K562 (cell line): Measurements from ENCODE around the gene CLPSL1. TPM values are rescaled to one million over a fixed set of nuclear protein-coding genes. Genes with fewer than 3 reads are reported as not detected.

ENCODE experiments used
- ATAC-seq: fragments of 200-7000 bp; cut with Tn5 transposase; 3 replicates; pipeline ENCODE4 v1.9.1; 2020; ENCODE audit warnings: moderate library complexity
- BruUV-seq: library from RNA; stranded (reverse); fragments of 400-500 nt; replicated peaks from 2 replicates; lab custom pipeline; 2021; lab: Mats Ljungman, UMichigan
- CTCF ChIA-PET: fragments of 300-600 bp; formaldehyde crosslinking; extraction: SDS; loops from one replicate; lab custom pipeline; 2021; ENCODE audit warnings: low intra/inter-chr PET ratio; lab: Yijun Ruan, JAX
- POLR2A ChIA-PET: fragments of 300-600, 350-650 bp; sonication (Branson Sonifier 250); formaldehyde crosslinking; extraction: SDS; loops from one replicate; lab custom pipeline; 2021; ENCODE audit warnings: antibody characterized with exemption, inconsistent platforms; lab: Yijun Ruan, JAX
- DNase-seq, 4 experiments: peaks; one replicate each; pipeline versions ENCODE4 v3.0.0 to v3.0.0-alpha.2; 2011 to 2018; ENCODE audit warnings: low spot score in 3 of 4, mixed read lengths in 3 of 4; ENCODE audit errors: extremely low read depth in 1 of 4
- FAIRE-seq: peaks from 2 replicates; lab custom pipeline; 2011; peaks lifted over from hg19 to GRCh38; lab: Jason Lieb, UNC
- H2AFZ ChIP-seq: 2 replicates; pipeline ENCODE4 v1.6.0; 2011; ENCODE audit warnings: low read depth, low read length, control low read depth, inconsistent platforms
- H3K27ac ChIP-seq: fragments of 200-600 bp; 3 replicates; pipeline ENCODE4 v1.8.0; 2011; ENCODE audit warnings: low read depth, mild to moderate bottlenecking, control low read depth, inconsistent platforms, low read length, moderate library complexity, mixed read lengths; ENCODE audit errors: extremely low read depth
- H3K27me3 ChIP-seq, 2 experiments: fragments of 300-600 bp in 1 of 2; 2 replicates in 1 of 2; 3 replicates in 1 of 2; pipeline versions ENCODE4 v1.6.0 to v1.8.0; 2011; ENCODE audit warnings: inconsistent platforms in 2 of 2, low read length in 2 of 2, mild to moderate bottlenecking in 1 of 2, mixed read lengths in 1 of 2, moderate library complexity in 1 of 2; ENCODE audit not compliant: control insufficient read depth in 2 of 2, insufficient read depth in 2 of 2
- H3K36me3 ChIP-seq: fragments of 300-600 bp; 3 replicates; pipeline ENCODE4 v1.8.0; 2011; ENCODE audit warnings: mild to moderate bottlenecking, low read length, inconsistent platforms; ENCODE audit not compliant: control insufficient read depth, insufficient read depth
- H3K4me1 ChIP-seq, 2 experiments: fragments of 200-600 bp in 1 of 2; replicated peaks in 1 of 2; 2 replicates in 1 of 2; 3 replicates in 1 of 2; pipeline versions ENCODE4 v1.5.1 to v1.8.0; 2011; ENCODE audit warnings: inconsistent platforms in 2 of 2, low read length in 2 of 2, mild to moderate bottlenecking in 1 of 2, mixed read lengths in 1 of 2, moderate library complexity in 1 of 2; ENCODE audit not compliant: control insufficient read depth in 2 of 2, insufficient read depth in 2 of 2
- H3K4me2 ChIP-seq: 2 replicates; pipeline ENCODE4 v1.6.1; 2011; ENCODE audit warnings: low read length, control low read depth, inconsistent platforms, mixed read lengths; ENCODE audit not compliant: insufficient read depth
- H3K4me3 ChIP-seq: fragments of 200-600 bp; sonication (generic), shearing (Covaris generic); 2 replicates; pipeline ENCODE4 v1.5.1; 2016; ENCODE audit warnings: control low read depth, inconsistent platforms
- H3K79me2 ChIP-seq: fragments of 200-600 bp; 3 replicates; pipeline ENCODE4 v1.8.0; 2011; ENCODE audit warnings: low read length, inconsistent platforms; ENCODE audit not compliant: control insufficient read depth, insufficient read depth
- H3K9ac ChIP-seq, 2 experiments: 2 replicates each; pipeline versions ENCODE4 v1.6.0 to v1.6.1; 2011; ENCODE audit warnings: low read depth in 2 of 2, low read length in 2 of 2, control low read depth in 1 of 2, inconsistent platforms in 1 of 2, mild to moderate bottlenecking in 1 of 2, mixed read lengths in 1 of 2; ENCODE audit not compliant: insufficient read depth in 1 of 2
- H3K9me1 ChIP-seq: one replicate; pipeline ENCODE4 v1.6.0; 2011; ENCODE audit warnings: inconsistent platforms, mild to moderate bottlenecking, low read length, moderate library complexity; ENCODE audit not compliant: control insufficient read depth, insufficient read depth
- H3K9me3 ChIP-seq: replicated peaks from 2 replicates; pipeline ENCODE4 v1.5.1; 2011; ENCODE audit warnings: low read depth, low read length, inconsistent platforms; ENCODE audit not compliant: control insufficient read depth, insufficient read depth
- H4K20me1 ChIP-seq: replicated peaks from 2 replicates; pipeline ENCODE4 v1.6.1; 2011; ENCODE audit warnings: low read length, inconsistent platforms, mixed read lengths; ENCODE audit not compliant: control insufficient read depth, insufficient read depth
- CEBPG ChIP-seq, 3 experiments: fragments of 200-800 bp in 1 of 3; sonication (Bioruptor generic) in 1 of 3; sonication (generic) in 1 of 3; formaldehyde crosslinking in 1 of 3; IDR thresholded peaks in 2 of 3; conservative IDR thresholded peaks in 1 of 3; 2 replicates each; pipeline versions ENCODE4 v1.6.1 to v1.8.0; 2016 to 2022; ENCODE audit warnings: missing compliant biosample characterization in 2 of 3, missing genetic modification characterization in 2 of 3, mild to moderate bottlenecking in 1 of 3, missing genetic modification reagents in 1 of 3
- WGBS: fragments of 100-300 bp; shearing (Covaris generic); methylation state at CpG from one replicate; pipeline ENCODE4 v1.1.6; 2016; ENCODE audit warnings: low coverage, mixed read lengths; ENCODE audit not compliant: insufficient coverage; ENCODE audit errors: missing lambda C conversion rate; 5-methylcytosine and 5-hydroxymethylcytosine counted together
- in situ Hi-C: fragments of 300-500 bp; cut with MboI; formaldehyde crosslinking; loops from 4 replicates; pipeline ENCODE4 v1.15.0; 2018; ENCODE audit warnings: inconsistent platforms, mixed read lengths
- intact Hi-C: fragments of 100-400 bp; cut with micrococcal nuclease; formaldehyde crosslinking; loops from 2 replicates; pipeline ENCODE4 v1.14.2; 2022
- polyA plus RNA-seq, 8 experiments: library from polyadenylated mRNA; depleted of rRNA in 4 of 8; stranded (reverse) in 5 of 8; unstranded in 3 of 8; fragments of >200 nt; fragmentation: Nextera tagmentation in 2 of 8; fragmentation: Illumina TruSeq in 1 of 8; extraction: Ambion mirVana in 2 of 8; extraction: Trizol in 1 of 8; gene quantifications; 2 replicates each; pipeline versions ENCODE4 v1.2.1 to v1.2.3, GENCODE V29; 2011 to 2014; ENCODE audit warnings: inconsistent platforms in 1 of 8, missing spikeins in 1 of 8
- total RNA-seq, 7 experiments: library from RNA; depleted of rRNA in 6 of 7; stranded (reverse); fragments of >200 nt in 6 of 7; fragmentation: Illumina TruSeq in 2 of 7; extraction: Trizol in 2 of 7; gene quantifications; 2 replicates each; pipeline versions ENCODE4 v1.2.1 to v1.2.3, GENCODE V29; 2011 to 2021; ENCODE audit warnings: low replicate concordance in 1 of 7
- TF ChIP-seq, protein P1 (sequence below): sonication (generic); formaldehyde crosslinking; IDR thresholded peaks from 2 replicates; pipeline ENCODE4 v1.9.0; 2022; ENCODE audit warnings: mild to moderate bottlenecking, missing genetic modification reagents
- TF ChIP-seq, protein P2 (sequence below): fragments of 450-650 bp; formaldehyde crosslinking; IDR thresholded peaks from 2 replicates; pipeline ENCODE4 v1.4.0; 2022; ENCODE audit warnings: missing genetic modification characterization
- TF ChIP-seq, protein P3 (sequence below): fragments of 450-650 bp; IDR thresholded peaks from 2 replicates; pipeline ENCODE4 v1.7.1; 2018; ENCODE audit warnings: mild to moderate bottlenecking, low read depth; ENCODE audit not compliant: partially characterized antibody
- TF ChIP-seq, protein P4 (sequence below): fragments of 450-650 bp; IDR thresholded peaks from 2 replicates; pipeline ENCODE4 v1.6.1; 2016; ENCODE audit warnings: antibody characterized with exemption
- TF ChIP-seq, protein P5 (sequence below), 3 experiments: IDR thresholded peaks in 2 of 3; conservative IDR thresholded peaks in 1 of 3; 2 replicates each; pipeline ENCODE4 v1.5.1; 2011 to 2012; ENCODE audit warnings: low read length in 3 of 3, mild to moderate bottlenecking in 3 of 3, control low read depth in 2 of 3, improper control_type of control experiment in 1 of 3, inconsistent platforms in 1 of 3, low read depth in 1 of 3, mixed read lengths in 1 of 3, moderate library complexity in 1 of 3; ENCODE audit not compliant: insufficient read depth in 2 of 3

The CLPSL1 gene
- total and polyA plus RNA-seq, 9 of the 15 experiments (the other 6 are each of a cell fraction or from before 2014, with no cell fraction given) = not detected

DNA sequence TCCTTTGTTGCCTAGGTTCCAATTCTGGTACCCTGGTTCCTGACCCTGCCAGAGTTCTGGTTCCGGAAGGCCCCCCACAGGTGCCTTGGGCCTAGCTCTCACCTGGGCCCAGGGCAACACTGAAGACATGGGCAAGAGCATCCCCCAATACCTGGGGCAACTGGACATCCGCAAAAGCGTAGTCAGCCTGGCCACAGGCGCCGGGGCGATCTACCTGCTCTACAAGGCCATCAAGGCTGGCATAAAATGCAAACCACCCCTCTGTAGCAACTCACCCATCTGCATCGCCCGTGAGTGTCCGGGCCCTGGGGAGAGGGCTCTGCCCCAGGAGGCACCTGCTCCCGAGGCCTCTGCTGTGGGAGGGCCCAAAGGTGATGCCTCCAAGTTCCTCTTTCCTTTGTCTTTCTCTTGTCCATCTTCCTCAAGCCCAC, 43.8 kb upstream of the CLPSL1 start, which contains the start of gene ARMC12 (continued):
- TF ChIP-seq, protein P1, sequence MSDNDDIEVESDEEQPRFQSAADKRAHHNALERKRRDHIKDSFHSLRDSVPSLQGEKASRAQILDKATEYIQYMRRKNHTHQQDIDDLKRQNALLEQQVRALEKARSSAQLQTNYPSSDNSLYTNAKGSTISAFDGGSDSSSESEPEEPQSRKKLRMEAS (CRISPR knock-in tag) = 0 out of 2 replicates have a peak, but pooled peaks have one; percentile 30
- TF ChIP-seq, protein P2, sequence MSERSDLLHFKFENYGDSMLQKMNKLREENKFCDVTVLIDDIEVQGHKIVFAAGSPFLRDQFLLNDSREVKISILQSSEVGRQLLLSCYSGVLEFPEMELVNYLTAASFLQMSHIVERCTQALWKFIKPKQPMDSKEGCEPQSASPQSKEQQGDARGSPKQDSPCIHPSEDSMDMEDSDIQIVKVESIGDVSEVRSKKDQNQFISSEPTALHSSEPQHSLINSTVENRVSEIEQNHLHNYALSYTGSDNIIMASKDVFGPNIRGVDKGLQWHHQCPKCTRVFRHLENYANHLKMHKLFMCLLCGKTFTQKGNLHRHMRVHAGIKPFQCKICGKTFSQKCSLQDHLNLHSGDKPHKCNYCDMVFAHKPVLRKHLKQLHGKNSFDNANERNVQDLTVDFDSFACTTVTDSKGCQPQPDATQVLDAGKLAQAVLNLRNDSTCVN = no peak

DNA sequence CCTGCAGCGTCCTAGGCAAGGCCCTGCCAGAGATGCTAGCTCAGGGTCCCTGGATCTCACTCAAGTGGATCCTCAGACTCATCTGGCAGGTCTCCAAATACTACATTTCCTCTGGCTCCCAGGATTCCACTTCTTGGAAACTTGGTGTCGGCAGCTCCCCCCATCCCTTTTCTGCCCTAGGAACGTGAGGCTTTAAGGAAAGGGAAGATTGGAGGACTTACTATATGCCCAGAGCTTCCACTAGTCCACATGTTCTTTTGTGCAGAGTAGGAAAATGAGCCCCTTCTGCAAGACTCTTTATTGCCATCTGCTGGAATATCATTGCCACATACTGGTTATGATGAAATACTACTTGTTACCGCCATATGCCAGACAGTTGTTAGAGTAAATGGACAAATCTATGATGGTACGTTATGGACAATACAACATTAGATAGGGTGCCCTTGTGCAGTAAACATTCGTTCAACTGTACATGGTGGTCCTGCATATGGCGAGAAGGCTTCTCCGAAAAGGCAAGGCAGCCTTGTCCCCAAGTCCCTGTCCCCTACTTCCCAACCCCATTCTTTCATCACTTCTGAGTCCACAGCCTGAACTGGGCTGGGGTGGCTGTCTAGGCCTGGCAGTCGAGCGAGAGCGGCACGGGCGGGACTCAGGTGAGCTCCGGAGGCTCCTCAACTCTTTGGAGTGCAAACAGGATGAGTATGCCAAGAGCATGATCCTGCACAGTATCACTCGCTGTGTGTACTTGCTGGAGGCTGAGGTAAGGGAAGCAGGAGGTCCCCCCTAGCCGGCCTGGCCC, 43.2 kb upstream of the CLPSL1 start:
- BruUV-seq = no TSS peak
- 13% methylated on average over 16 of the region's 16 CpGs for WGBS
- FAIRE-seq (peak; percentile 85), DNase-seq (peak; percentile 72 to 83 (median 76)), ATAC-seq (peak; percentile 89)
- H3K4me2 ChIP-seq = peak overlapping the region; percentile 9; the same call in 1 of the 2 replicates
- intact Hi-C loops = loop anchor here (1.0 to 10.0 kb wide), 3 partner anchors 215 to 441 kb away; partner anchors contain the start of gene DEF6
- CTCF ChIA-PET = interaction anchor here (1.0 to 8.4 kb wide), 6 partner anchors 105 to 444 kb away, joined by 3 to 195 read pairs (median 8); partner anchors contain the start of gene DEF6
- in situ Hi-C loops = loop anchor here (5.0 kb wide), 3 partner anchors 155 to 440 kb away; partner anchors contain the start of gene DEF6
- POLR2A ChIA-PET = interaction anchor here (0.8 to 2.5 kb wide), 10 partner anchors 12 to 267 kb away, joined by 3 to 10 read pairs (median 4); no protein-coding TSS in a partner anchor
- H3K9me1 ChIP-seq = no peaks in the 10 kb centered on the region
- H3K36me3 ChIP-seq = no peaks in the 10 kb centered on the region
- H2AFZ ChIP-seq = peak overlapping the region; percentile 76
- H3K4me3 ChIP-seq = no peak overlapping the region
- H3K4me1 ChIP-seq = peaks cover 12 to 14% of the 10 kb centered on the region in 2 experiments
- H3K27ac ChIP-seq = no peak overlapping the region; the same call in 2 of the 3 replicates
- H3K27me3 ChIP-seq = peaks cover 0 to 1% of the 10 kb centered on the region in 2 experiments; a peak in 1 of 5 replicates
- no peaks in the 10 kb centered on the region for H4K20me1 ChIP-seq
- H3K9ac ChIP-seq = peak overlapping the region in 1 of 2 experiments; percentile 18; a peak in 1 of 4 replicates
- H3K9me3 ChIP-seq = no peaks in the 10 kb centered on the region
- no peaks in the 10 kb centered on the region; the same call in 2 of the 3 replicates for H3K79me2 ChIP-seq
- TF ChIP-seq, protein P3, sequence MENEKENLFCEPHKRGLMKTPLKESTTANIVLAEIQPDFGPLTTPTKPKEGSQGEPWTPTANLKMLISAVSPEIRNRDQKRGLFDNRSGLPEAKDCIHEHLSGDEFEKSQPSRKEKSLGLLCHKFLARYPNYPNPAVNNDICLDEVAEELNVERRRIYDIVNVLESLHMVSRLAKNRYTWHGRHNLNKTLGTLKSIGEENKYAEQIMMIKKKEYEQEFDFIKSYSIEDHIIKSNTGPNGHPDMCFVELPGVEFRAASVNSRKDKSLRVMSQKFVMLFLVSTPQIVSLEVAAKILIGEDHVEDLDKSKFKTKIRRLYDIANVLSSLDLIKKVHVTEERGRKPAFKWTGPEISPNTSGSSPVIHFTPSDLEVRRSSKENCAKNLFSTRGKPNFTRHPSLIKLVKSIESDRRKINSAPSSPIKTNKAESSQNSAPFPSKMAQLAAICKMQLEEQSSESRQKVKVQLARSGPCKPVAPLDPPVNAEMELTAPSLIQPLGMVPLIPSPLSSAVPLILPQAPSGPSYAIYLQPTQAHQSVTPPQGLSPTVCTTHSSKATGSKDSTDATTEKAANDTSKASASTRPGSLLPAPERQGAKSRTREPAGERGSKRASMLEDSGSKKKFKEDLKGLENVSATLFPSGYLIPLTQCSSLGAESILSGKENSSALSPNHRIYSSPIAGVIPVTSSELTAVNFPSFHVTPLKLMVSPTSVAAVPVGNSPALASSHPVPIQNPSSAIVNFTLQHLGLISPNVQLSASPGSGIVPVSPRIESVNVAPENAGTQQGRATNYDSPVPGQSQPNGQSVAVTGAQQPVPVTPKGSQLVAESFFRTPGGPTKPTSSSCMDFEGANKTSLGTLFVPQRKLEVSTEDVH = peak; percentile 38
- TF ChIP-seq, protein P4, sequence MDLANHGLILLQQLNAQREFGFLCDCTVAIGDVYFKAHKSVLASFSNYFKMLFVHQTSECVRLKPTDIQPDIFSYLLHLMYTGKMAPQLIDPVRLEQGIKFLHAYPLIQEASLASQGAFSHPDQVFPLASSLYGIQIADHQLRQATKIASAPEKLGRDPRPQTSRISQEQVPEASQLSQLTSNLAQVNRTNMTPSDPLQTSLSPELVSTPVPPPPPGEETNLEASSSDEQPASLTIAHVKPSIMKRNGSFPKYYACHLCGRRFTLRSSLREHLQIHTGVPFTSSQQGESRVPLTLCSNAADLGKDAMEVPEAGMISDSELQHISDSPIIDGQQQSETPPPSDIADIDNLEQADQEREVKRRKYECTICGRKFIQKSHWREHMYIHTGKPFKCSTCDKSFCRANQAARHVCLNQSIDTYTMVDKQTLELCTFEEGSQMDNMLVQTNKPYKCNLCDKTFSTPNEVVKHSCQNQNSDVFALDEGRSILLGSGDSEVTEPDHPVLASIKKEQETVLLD = no peak
- TF ChIP-seq CEBPG (CRISPR knock-in tag; IDR thresholded peaks at IDR 0.05) = peak; percentile 94
- TF ChIP-seq CEBPG (tag; conservative IDR thresholded peaks at IDR 0.05 in 1 of 2, IDR thresholded peaks at IDR 0.05 in 1 of 2) = peak; percentile 99
- TF ChIP-seq, protein P5, sequence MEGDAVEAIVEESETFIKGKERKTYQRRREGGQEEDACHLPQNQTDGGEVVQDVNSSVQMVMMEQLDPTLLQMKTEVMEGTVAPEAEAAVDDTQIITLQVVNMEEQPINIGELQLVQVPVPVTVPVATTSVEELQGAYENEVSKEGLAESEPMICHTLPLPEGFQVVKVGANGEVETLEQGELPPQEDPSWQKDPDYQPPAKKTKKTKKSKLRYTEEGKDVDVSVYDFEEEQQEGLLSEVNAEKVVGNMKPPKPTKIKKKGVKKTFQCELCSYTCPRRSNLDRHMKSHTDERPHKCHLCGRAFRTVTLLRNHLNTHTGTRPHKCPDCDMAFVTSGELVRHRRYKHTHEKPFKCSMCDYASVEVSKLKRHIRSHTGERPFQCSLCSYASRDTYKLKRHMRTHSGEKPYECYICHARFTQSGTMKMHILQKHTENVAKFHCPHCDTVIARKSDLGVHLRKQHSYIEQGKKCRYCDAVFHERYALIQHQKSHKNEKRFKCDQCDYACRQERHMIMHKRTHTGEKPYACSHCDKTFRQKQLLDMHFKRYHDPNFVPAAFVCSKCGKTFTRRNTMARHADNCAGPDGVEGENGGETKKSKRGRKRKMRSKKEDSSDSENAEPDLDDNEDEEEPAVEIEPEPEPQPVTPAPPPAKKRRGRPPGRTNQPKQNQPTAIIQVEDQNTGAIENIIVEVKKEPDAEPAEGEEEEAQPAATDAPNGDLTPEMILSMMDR (IDR thresholded peaks at IDR 0.05 in 2 of 3, conservative IDR thresholded peaks at IDR 0.05 in 1 of 3; ENCODE audit: insufficient read depth in 2 of 3, low read depth in 1 of 3, low read length in 3 of 3) = peak; percentile 90 to 98 (median 94)
